Activated T-cell treated with anti-CD3 and anti-CD28 coated beads, Interleukin-2, amount 50 U/mL, for 1 hour (primary cell): ENCODE measurements around the gene HTT.

ENCODE experiments used
- DNase-seq: peaks from one replicate; pipeline ENCODE4 v3.0.0-alpha.2; 2020

Gene HTT

GRCh38 chr4:3205995-3206394, 131.5 kb downstream of the HTT start:
- DNase-seq: no peak

GRCh38 chr4:3206439-3207100, 132.1 kb downstream of the HTT start:
- DNase-seq: no peak

DNA sequence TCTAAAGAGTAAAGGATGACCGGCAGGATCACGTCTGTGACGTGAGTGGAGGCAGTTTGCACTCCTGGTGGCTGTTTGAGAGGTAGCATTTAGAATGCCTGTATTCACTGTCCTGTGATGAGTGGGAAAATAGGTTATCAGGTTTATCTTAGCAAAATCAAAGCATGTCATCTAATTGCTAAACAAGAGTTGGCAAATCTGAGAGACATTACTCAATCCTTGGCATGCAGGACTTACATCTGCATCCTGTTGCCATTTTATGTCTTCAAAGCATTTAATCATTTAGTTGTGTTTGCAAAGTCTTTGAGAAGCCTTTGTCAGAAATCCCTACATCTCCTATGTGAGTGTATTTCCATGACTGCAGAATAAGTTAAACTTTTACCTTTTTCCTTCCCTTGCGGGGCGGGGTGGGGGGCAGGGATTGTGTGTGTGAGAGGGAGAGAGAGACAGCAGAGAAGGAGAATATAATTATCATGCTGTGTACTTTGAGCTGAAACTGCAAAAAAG, 133.1 kb downstream of the HTT start:
- DNase-seq: no peak

- no peak for DNase-seq
Observed at GRCh38 chr4:3208826-3209225, 134.3 kb downstream of the HTT start.

- no peak for DNase-seq
Observed at GRCh38 chr4:3209551-3210325, 135.3 kb downstream of the HTT start.

GRCh38 chr4:3210467-3210866, 136.0 kb downstream of the HTT start:
- no peak for DNase-seq

DNA sequence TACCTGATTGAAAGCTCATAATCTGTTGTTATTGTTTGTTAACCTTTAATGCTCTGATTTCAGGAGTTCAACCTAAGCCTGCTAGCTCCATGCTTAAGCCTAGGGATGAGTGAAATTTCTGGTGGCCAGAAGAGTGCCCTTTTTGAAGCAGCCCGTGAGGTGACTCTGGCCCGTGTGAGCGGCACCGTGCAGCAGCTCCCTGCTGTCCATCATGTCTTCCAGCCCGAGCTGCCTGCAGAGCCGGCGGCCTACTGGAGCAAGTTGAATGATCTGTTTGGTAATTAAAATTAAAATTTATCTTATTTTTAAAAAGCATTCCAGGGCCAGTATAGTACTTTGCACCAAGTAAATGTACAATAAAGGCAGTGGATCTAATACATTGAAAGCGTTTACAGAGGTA, 137.4 kb downstream of the HTT start:
- no peak for DNase-seq

- DNase-seq: no peak
Observed at GRCh38 chr4:3212391-3213105, 138.1 kb downstream of the HTT start.

DNA sequence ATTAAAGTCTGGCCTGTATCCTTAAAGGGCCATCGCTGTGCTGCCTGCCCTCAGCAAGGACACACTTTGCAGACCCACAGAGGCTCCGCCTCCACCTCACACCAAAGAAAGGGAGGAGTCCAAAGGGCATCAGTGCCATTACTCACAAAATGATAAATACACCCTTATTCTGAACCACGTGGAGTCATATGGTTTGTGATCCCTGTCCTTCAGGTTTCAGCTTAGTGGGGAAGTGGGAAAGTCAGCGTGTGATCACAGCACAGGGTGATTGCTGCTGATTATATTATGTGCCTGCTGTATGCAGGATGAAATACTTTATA, 138.6 kb downstream of the HTT start:
- DNase-seq: no peak

- no peak for DNase-seq
Observed at GRCh38 chr4:3213661-3214250, 139.3 kb downstream of the HTT start.

GRCh38 chr4:3215256-3215655, 140.8 kb downstream of the HTT start:
- DNase-seq: no peak

DNA sequence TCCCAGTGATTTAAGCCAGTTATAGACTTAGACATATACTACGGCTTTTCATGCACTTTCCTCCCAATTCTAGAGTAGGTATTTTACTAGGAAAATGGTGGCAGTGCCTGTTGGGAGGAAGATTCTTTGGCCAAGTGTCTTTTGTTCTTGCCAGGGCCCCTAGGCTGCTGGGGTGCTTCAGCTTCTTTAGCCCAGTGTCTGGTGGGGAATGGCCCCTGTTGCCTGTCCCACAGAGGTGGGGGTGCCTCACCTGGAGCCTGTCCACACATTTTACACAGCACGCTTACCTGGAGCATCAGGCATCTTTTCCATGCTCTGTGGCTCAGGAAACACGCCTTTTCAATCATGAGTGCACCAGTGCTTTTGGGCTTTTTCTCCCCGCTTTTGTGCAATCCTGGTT, 141.3 kb downstream of the HTT start:
- DNase-seq: no peak

- no peak for DNase-seq
Observed at GRCh38 chr4:3217266-3217665, 142.8 kb downstream of the HTT start.

- DNase-seq: no peak
Observed at GRCh38 chr4:3217771-3218170, 143.3 kb downstream of the HTT start.

DNA sequence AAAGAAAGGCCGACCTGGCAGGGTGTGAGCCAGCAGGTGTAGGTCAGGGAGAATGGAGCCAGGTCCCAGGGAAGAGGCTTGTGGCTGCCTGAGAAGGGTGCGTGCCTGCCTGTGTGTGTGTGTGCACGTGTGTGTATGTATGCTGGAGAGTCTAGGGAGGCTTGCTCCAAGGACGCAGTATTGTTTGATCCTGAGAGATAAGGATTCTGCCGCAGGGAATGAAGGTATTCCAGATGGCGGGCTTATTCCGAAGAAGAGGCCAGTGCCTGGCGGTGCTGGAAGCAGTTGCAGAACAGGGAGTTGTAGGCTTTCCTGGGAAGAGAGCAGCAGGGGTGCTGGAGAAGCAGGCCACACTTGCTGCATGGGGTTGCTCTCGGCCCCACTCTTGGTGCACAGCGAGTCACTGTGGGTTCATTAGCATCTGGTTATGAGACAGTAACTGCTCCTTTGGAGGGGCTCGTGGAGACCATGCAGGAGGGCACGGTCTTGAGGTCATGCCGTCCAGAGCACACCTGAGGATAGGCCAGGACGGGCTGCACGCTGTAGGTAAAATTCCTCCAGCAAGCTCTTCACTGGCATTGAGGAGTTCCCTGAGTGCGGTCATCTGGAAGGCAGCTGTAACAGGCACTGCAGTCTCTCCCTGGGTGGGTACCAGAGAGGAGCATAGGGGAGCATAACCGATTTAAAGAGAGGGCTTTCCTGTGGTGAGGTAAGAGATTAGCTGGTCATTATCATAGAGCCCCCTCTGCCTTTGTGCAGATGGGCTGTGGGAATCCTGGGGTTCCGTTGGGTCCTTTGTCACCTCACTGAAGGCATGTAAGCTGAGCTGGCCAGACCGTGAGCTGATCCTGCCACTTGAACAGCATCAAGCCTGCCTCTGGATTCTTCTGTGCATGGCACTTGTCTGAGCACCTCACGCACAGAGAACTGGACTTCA, 144.6 kb downstream of the HTT start:
- no peak for DNase-seq

- DNase-seq: no peak
Observed at GRCh38 chr4:3219761-3220475, 145.4 kb downstream of the HTT start.

GRCh38 chr4:3220476-3221183, 146.1 kb downstream of the HTT start:
- no peak for DNase-seq

DNA sequence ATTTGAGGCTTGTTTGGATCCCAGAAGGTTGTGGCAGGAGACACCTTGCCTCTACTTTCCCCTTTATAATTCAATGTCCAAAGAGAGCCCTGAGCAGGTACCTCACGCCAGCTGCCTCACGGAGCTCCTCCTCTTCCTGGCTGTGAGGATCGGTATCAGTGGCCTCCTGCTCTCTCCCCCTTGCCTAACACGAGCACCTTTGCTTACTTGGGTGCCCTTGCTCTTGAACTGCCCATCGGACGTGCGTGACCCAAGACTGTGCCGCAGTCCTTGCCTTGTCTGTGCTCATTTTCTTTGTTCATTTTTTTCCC, 146.7 kb downstream of the HTT start:
- DNase-seq: no peak

GRCh38 chr4:3221996-3222395, 147.5 kb downstream of the HTT start:
- DNase-seq: no peak

DNA sequence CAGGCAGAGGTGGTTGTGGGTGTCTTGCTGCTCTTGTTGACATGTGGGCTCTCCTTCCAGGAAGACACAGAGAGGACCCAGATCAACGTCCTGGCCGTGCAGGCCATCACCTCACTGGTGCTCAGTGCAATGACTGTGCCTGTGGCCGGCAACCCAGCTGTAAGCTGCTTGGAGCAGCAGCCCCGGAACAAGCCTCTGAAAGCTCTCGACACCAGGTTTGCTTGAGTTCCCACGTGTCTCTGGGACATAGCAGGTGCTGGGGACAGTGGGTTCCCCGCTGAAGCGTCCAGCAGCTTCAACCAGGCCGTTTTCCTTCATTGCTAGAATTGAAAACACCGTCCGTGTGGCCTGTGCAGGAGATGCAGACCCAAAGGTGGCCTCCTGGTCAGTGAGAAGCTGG, 148.9 kb downstream of the HTT start:
- DNase-seq: no peak
